K562 (cell line): ENCODE results near the gene CBX8. TPM values are rescaled to one million over a fixed set of nuclear protein-coding genes. Genes with fewer than 3 reads are reported as not detected.

Source experiments
- ATAC-seq: fragments of 200-7000 bp; cut with Tn5 transposase; 3 replicates; pipeline ENCODE4 v1.9.1; 2020; ENCODE audit warnings: moderate library complexity
- BruUV-seq: library from RNA; stranded (reverse); fragments of 400-500 nt; replicated peaks from 2 replicates; lab custom pipeline; 2021; lab: Mats Ljungman, UMichigan
- CTCF ChIA-PET: fragments of 300-600 bp; formaldehyde crosslinking; extraction: SDS; loops from one replicate; lab custom pipeline; 2021; ENCODE audit warnings: low intra/inter-chr PET ratio; lab: Yijun Ruan, JAX
- POLR2A ChIA-PET: fragments of 300-600, 350-650 bp; sonication (Branson Sonifier 250); formaldehyde crosslinking; extraction: SDS; loops from one replicate; lab custom pipeline; 2021; ENCODE audit warnings: antibody characterized with exemption, inconsistent platforms; lab: Yijun Ruan, JAX
- DNase-seq, 4 experiments: peaks; one replicate each; pipeline versions ENCODE4 v3.0.0 to v3.0.0-alpha.2; 2011 to 2018; ENCODE audit warnings: low spot score in 3 of 4, mixed read lengths in 3 of 4; ENCODE audit errors: extremely low read depth in 1 of 4
- FAIRE-seq: peaks from 2 replicates; lab custom pipeline; 2011; peaks lifted over from hg19 to GRCh38; lab: Jason Lieb, UNC
- H2AFZ ChIP-seq: 2 replicates; pipeline ENCODE4 v1.6.0; 2011; ENCODE audit warnings: low read depth, low read length, control low read depth, inconsistent platforms
- H3K27ac ChIP-seq: fragments of 200-600 bp; 3 replicates; pipeline ENCODE4 v1.8.0; 2011; ENCODE audit warnings: low read depth, mild to moderate bottlenecking, control low read depth, inconsistent platforms, low read length, moderate library complexity, mixed read lengths; ENCODE audit errors: extremely low read depth
- H3K27me3 ChIP-seq, 2 experiments: fragments of 300-600 bp in 1 of 2; 2 replicates in 1 of 2; 3 replicates in 1 of 2; pipeline versions ENCODE4 v1.6.0 to v1.8.0; 2011; ENCODE audit warnings: inconsistent platforms in 2 of 2, low read length in 2 of 2, mild to moderate bottlenecking in 1 of 2, mixed read lengths in 1 of 2, moderate library complexity in 1 of 2; ENCODE audit not compliant: control insufficient read depth in 2 of 2, insufficient read depth in 2 of 2
- H3K36me3 ChIP-seq: fragments of 300-600 bp; 3 replicates; pipeline ENCODE4 v1.8.0; 2011; ENCODE audit warnings: mild to moderate bottlenecking, low read length, inconsistent platforms; ENCODE audit not compliant: control insufficient read depth, insufficient read depth
- H3K4me1 ChIP-seq, 2 experiments: fragments of 200-600 bp in 1 of 2; replicated peaks in 1 of 2; 2 replicates in 1 of 2; 3 replicates in 1 of 2; pipeline versions ENCODE4 v1.5.1 to v1.8.0; 2011; ENCODE audit warnings: inconsistent platforms in 2 of 2, low read length in 2 of 2, mild to moderate bottlenecking in 1 of 2, mixed read lengths in 1 of 2, moderate library complexity in 1 of 2; ENCODE audit not compliant: control insufficient read depth in 2 of 2, insufficient read depth in 2 of 2
- H3K4me2 ChIP-seq: 2 replicates; pipeline ENCODE4 v1.6.1; 2011; ENCODE audit warnings: low read length, control low read depth, inconsistent platforms, mixed read lengths; ENCODE audit not compliant: insufficient read depth
- H3K4me3 ChIP-seq: fragments of 200-600 bp; sonication (generic), shearing (Covaris generic); 2 replicates; pipeline ENCODE4 v1.5.1; 2016; ENCODE audit warnings: control low read depth, inconsistent platforms
- H3K79me2 ChIP-seq: fragments of 200-600 bp; 3 replicates; pipeline ENCODE4 v1.8.0; 2011; ENCODE audit warnings: low read length, inconsistent platforms; ENCODE audit not compliant: control insufficient read depth, insufficient read depth
- H3K9ac ChIP-seq, 2 experiments: 2 replicates each; pipeline versions ENCODE4 v1.6.0 to v1.6.1; 2011; ENCODE audit warnings: low read depth in 2 of 2, low read length in 2 of 2, control low read depth in 1 of 2, inconsistent platforms in 1 of 2, mild to moderate bottlenecking in 1 of 2, mixed read lengths in 1 of 2; ENCODE audit not compliant: insufficient read depth in 1 of 2
- H3K9me1 ChIP-seq: one replicate; pipeline ENCODE4 v1.6.0; 2011; ENCODE audit warnings: inconsistent platforms, mild to moderate bottlenecking, low read length, moderate library complexity; ENCODE audit not compliant: control insufficient read depth, insufficient read depth
- H3K9me3 ChIP-seq: replicated peaks from 2 replicates; pipeline ENCODE4 v1.5.1; 2011; ENCODE audit warnings: low read depth, low read length, inconsistent platforms; ENCODE audit not compliant: control insufficient read depth, insufficient read depth
- H4K20me1 ChIP-seq: replicated peaks from 2 replicates; pipeline ENCODE4 v1.6.1; 2011; ENCODE audit warnings: low read length, inconsistent platforms, mixed read lengths; ENCODE audit not compliant: control insufficient read depth, insufficient read depth
- CEBPG ChIP-seq, 3 experiments: fragments of 200-800 bp in 1 of 3; sonication (Bioruptor generic) in 1 of 3; sonication (generic) in 1 of 3; formaldehyde crosslinking in 1 of 3; IDR thresholded peaks in 2 of 3; conservative IDR thresholded peaks in 1 of 3; 2 replicates each; pipeline versions ENCODE4 v1.6.1 to v1.8.0; 2016 to 2022; ENCODE audit warnings: missing compliant biosample characterization in 2 of 3, missing genetic modification characterization in 2 of 3, mild to moderate bottlenecking in 1 of 3, missing genetic modification reagents in 1 of 3
- CHD4 ChIP-seq: fragments of 200-600 bp; sonication (generic); IDR thresholded peaks from 3 replicates; pipeline ENCODE4 v1.6.1; 2012; ENCODE audit warnings: low read depth, mild to moderate bottlenecking, mixed read lengths, low read length, inconsistent platforms; ENCODE audit not compliant: insufficient read depth, insufficient replicate concordance, poor library complexity, severe bottlenecking
- DMBX1 ChIP-seq: fragments of 250-450 bp; sonication (Bioruptor Pico); IDR thresholded peaks from 2 replicates; pipeline ENCODE4 v1.8.0; 2022; ENCODE audit warnings: inconsistent platforms, mild to moderate bottlenecking, moderate library complexity, borderline replicate concordance
- EP400 ChIP-seq: fragments of 450-650 bp; IDR thresholded peaks from 2 replicates; pipeline ENCODE4 v1.6.1; 2017; ENCODE audit warnings: antibody characterized with exemption, mild to moderate bottlenecking, moderate library complexity
- HDGF ChIP-seq: fragments of 450-650 bp; IDR thresholded peaks from 2 replicates; pipeline ENCODE4 v1.6.1; 2016
- HMBOX1 ChIP-seq: sonication (generic); IDR thresholded peaks from 2 replicates; pipeline ENCODE4 v1.6.1; 2016
- KLF16 ChIP-seq: IDR thresholded peaks from 2 replicates; pipeline ENCODE4 v1.6.1; 2016; ENCODE audit warnings: antibody characterized with exemption
- PCBP1 ChIP-seq: fragments of 200-400 bp; formaldehyde crosslinking; IDR thresholded peaks from 2 replicates; pipeline ENCODE4 v1.6.1; 2018; ENCODE audit warnings: mild to moderate bottlenecking, low read depth, low read length; ENCODE audit not compliant: poor library complexity, severe bottlenecking
- POLR3G ChIP-seq: IDR thresholded peaks from 2 replicates; pipeline ENCODE4 v1.6.1; 2011; ENCODE audit not compliant: insufficient read length, insufficient replicate concordance; ENCODE audit errors: extremely low read depth
- SREBF1 ChIP-seq: fragments of 150-350 bp; IDR thresholded peaks from 2 replicates; pipeline ENCODE4 v1.6.1; 2014; ENCODE audit warnings: antibody characterized with exemption, low read depth, low read length, borderline replicate concordance
- SRSF9 ChIP-seq: fragments of 200-400 bp; formaldehyde crosslinking; IDR thresholded peaks from 2 replicates; pipeline ENCODE4 v1.6.1; 2017; ENCODE audit warnings: low read depth, low read length, borderline replicate concordance
- ZBED1 ChIP-seq: IDR thresholded peaks from 2 replicates; pipeline ENCODE4 v1.6.1; 2014
- ZBTB33 ChIP-seq: sonication (generic); formaldehyde crosslinking; IDR thresholded peaks from 2 replicates; pipeline ENCODE4 v1.8.1; 2023; ENCODE audit warnings: mild to moderate bottlenecking, missing genetic modification reagents
- ZNF24 ChIP-seq: fragments of 450-650 bp; IDR thresholded peaks from 2 replicates; pipeline ENCODE4 v1.6.1; 2016
- WGBS: fragments of 100-300 bp; shearing (Covaris generic); methylation state at CpG from one replicate; pipeline ENCODE4 v1.1.6; 2016; ENCODE audit warnings: low coverage, mixed read lengths; ENCODE audit not compliant: insufficient coverage; ENCODE audit errors: missing lambda C conversion rate; 5-methylcytosine and 5-hydroxymethylcytosine counted together
- in situ Hi-C: fragments of 300-500 bp; cut with MboI; formaldehyde crosslinking; loops from 4 replicates; pipeline ENCODE4 v1.15.0; 2018; ENCODE audit warnings: inconsistent platforms, mixed read lengths
- intact Hi-C: fragments of 100-400 bp; cut with micrococcal nuclease; formaldehyde crosslinking; loops from 2 replicates; pipeline ENCODE4 v1.14.2; 2022
- polyA plus RNA-seq, 8 experiments: library from polyadenylated mRNA; depleted of rRNA in 4 of 8; stranded (reverse) in 5 of 8; unstranded in 3 of 8; fragments of >200 nt; fragmentation: Nextera tagmentation in 2 of 8; fragmentation: Illumina TruSeq in 1 of 8; extraction: Ambion mirVana in 2 of 8; extraction: Trizol in 1 of 8; gene quantifications; 2 replicates each; pipeline versions ENCODE4 v1.2.1 to v1.2.3, GENCODE V29; 2011 to 2014; ENCODE audit warnings: inconsistent platforms in 1 of 8, missing spikeins in 1 of 8
- total RNA-seq, 7 experiments: library from RNA; depleted of rRNA in 6 of 7; stranded (reverse); fragments of >200 nt in 6 of 7; fragmentation: Illumina TruSeq in 2 of 7; extraction: Trizol in 2 of 7; gene quantifications; 2 replicates each; pipeline versions ENCODE4 v1.2.1 to v1.2.3, GENCODE V29; 2011 to 2021; ENCODE audit warnings: low replicate concordance in 1 of 7

CBX8 gene
- total and polyA plus RNA-seq, 9 of the 15 experiments (the other 6 are each of a cell fraction or from before 2014, with no cell fraction given), result 0.08 to 11.9 (median 2.6) TPM

GRCh38 chr17:79801156-79802038, 4.5 kb upstream of the CBX8 start:
- H3K27me3 ChIP-seq, result no peaks in the 10 kb centered on the region
- peaks cover 5% of the 10 kb centered on the region for H3K79me2 ChIP-seq
- no peaks in the 10 kb centered on the region; the same call in 2 of the 3 replicates for H3K36me3 ChIP-seq
- BruUV-seq, result no TSS peak
- no peaks in the 10 kb centered on the region for H3K9me1 ChIP-seq
- peaks cover 42 to 75% of the 10 kb centered on the region in 2 experiments for H3K4me1 ChIP-seq
- POLR2A ChIA-PET, result interaction anchor here (0.5 to 1.2 kb wide), 4 partner anchors 20 to 38 kb away, joined by 3 read pairs; partner anchors contain the start of gene CBX4
- in situ Hi-C loops, result loop anchor here (5.0 kb wide), 1 partner anchor 36 kb away; the partner anchor contains the start of gene CBX4
- intact Hi-C loops, result loop anchor here (10.0 kb wide), 1 partner anchor 173 kb away; no protein-coding TSS in a partner anchor
- H2AFZ ChIP-seq, result no peak overlapping the region
- H3K9ac ChIP-seq, result no peak overlapping the region
- no peak overlapping the region for H3K27ac ChIP-seq
- TF ChIP-seq SREBF1 (no peak), ZBED1 (no peak), HMBOX1 (peak; percentile 38; the same call in 1 of the 2 replicates), CHD4 (peak; percentile 4), ZNF24 (no peak), PCBP1 (peak; percentile 37), EP400 (no peak), DMBX1 (CRISPR knock-in tag) (no peak), ZBTB33 (peak; percentile 94), POLR3G (no peak), CEBPG (CRISPR knock-in tag; IDR thresholded peaks at IDR 0.05) (0 out of 2 replicates have a peak, but pooled peaks have one; percentile 37), CEBPG (tag; conservative IDR thresholded peaks at IDR 0.05 in 1 of 2, IDR thresholded peaks at IDR 0.05 in 1 of 2) (no peak), HDGF (no peak), KLF16 (no peak), SRSF9 (no peak)
- TF ChIP-seq, all 486 proteins: peak for 5
- 88% methylated on average over 16 of the region's 52 CpGs for WGBS
- CTCF ChIA-PET, result no interaction called here
- FAIRE-seq, result no peak
- H3K4me3 ChIP-seq, result no peak overlapping the region
- H4K20me1 ChIP-seq, result no peaks in the 10 kb centered on the region
- no peak overlapping the region for H3K4me2 ChIP-seq
- ATAC-seq, result no peak
- DNase-seq, result no peak
- peaks cover 3% of the 10 kb centered on the region for H3K9me3 ChIP-seq
